ENCODE measurements around the gene CREBBP. TPM values are rescaled to one million over a fixed set of nuclear protein-coding genes. Genes with fewer than 3 reads are reported as not detected.

Gene CREBBP
- total RNA-seq, 1 donor from 2014 or later, result 53.0 TPM

DNA sequence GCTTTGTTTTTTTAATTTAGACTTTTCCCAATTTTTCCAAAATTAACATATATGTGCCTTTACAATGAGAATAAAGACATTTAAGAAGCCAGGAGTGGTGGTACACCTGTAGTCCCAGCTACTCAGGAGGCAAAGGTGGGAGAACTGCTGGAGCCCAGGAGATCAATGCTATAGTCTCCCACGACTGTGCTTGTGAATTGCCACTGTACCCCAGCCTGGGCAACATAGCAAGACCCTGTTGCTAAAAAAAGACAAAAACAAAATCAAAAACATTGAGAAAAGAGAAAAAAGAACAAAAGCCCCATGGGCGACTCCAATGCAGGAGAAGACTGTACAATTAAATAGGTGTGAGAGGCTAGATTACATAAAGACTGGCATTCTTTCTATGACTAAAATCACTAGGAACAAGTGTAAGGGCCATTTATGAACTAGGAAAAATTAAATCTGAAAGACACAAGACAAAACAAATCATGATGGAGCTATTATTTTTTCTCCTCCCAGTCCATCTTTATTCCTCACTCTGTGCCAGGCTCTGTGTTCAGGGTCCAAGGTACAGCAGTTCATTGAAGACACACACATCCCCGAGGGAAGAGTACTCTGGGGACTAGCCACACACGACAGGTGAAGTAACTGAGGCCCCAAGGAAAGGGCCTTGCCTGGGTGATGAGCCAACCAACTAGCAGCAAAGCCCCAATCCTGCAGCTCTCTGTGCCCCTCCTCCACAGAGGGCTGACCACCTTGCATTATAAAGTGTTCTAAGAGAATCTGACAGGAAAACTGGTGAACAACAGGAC, 79.8 kb downstream of the CREBBP start:
- FAIRE-seq (no peak), DNase-seq (ENCODE audit: low read depth) (no peak)
- Histone ChIP-seq H3K79me2 (ENCODE audit: insufficient read depth, low read length) (peaks cover 96% of the 10 kb centered on the region), H3K36me3 (ENCODE audit: insufficient read depth, low read length) (no peaks in the 10 kb centered on the region), H3K27ac (ENCODE audit: low read depth, low read length) (no peak overlapping the region), H3K4me2 (ENCODE audit: low read length) (no peak overlapping the region), H3K4me3 (ENCODE audit: insufficient read depth, low read depth, low read length) (no peak overlapping the region), H3K9ac (ENCODE audit: low read length) (no peak overlapping the region), H3K27me3 (ENCODE audit: insufficient read depth, low read length) (no peaks in the 10 kb centered on the region), H3K9me3 (ENCODE audit: insufficient read depth, low read depth, low read length) (no peaks in the 10 kb centered on the region), H3K4me1 (ENCODE audit: insufficient read depth, low read length) (peaks cover 3% of the 10 kb centered on the region), H4K20me1 (ENCODE audit: insufficient read depth, low read length) (peaks cover 96% of the 10 kb centered on the region), H2AFZ (ENCODE audit: low read depth, low read length) (no peak overlapping the region)
- Mint-ChIP-seq H3K27ac (ENCODE audit: unreplicated experiment) (no peak overlapping the region), H3K27me3 (ENCODE audit: low read depth, unreplicated experiment) (no peaks in the 10 kb centered on the region), H3K4me1 (ENCODE audit: low read depth, unreplicated experiment) (peaks cover 15% of the 10 kb centered on the region), H3K36me3 (ENCODE audit: low read depth, unreplicated experiment) (peaks cover 7% of the 10 kb centered on the region), H3K9me3 (ENCODE audit: unreplicated experiment) (no peaks in the 10 kb centered on the region), H3K4me3 (ENCODE audit: unreplicated experiment) (no peak overlapping the region)
- no peak for TF ChIP-seq EZH2 (IDR thresholded peaks at IDR 0.05; ENCODE audit: insufficient read depth, low read length)

DNA sequence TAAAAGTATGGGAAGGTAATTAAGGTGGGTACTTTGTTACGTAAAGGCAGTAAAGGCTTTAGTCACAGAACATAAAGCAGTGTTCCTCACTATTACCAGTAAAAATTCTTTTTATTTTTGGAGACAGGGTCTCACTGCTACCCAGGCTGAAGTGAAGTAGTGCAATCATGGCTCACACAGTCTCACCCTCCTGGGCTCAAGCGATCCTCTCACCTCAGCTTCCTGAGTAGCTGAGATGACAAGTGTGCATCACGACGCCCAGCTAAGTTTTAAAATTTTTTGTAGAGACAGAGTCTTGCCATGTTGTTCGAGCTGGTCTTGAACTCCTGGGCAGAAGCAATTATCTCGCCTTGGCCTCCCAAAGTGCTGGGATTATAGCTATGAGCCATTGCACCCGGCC, 80.5 kb downstream of the CREBBP start:
- no peaks in the 10 kb centered on the region for H3K36me3 ChIP-seq (ENCODE audit: insufficient read depth, low read length)
- TF ChIP-seq EZH2 (IDR thresholded peaks at IDR 0.05; ENCODE audit: insufficient read depth, low read length), result no peak
- TF ChIP-seq, protein P1, sequence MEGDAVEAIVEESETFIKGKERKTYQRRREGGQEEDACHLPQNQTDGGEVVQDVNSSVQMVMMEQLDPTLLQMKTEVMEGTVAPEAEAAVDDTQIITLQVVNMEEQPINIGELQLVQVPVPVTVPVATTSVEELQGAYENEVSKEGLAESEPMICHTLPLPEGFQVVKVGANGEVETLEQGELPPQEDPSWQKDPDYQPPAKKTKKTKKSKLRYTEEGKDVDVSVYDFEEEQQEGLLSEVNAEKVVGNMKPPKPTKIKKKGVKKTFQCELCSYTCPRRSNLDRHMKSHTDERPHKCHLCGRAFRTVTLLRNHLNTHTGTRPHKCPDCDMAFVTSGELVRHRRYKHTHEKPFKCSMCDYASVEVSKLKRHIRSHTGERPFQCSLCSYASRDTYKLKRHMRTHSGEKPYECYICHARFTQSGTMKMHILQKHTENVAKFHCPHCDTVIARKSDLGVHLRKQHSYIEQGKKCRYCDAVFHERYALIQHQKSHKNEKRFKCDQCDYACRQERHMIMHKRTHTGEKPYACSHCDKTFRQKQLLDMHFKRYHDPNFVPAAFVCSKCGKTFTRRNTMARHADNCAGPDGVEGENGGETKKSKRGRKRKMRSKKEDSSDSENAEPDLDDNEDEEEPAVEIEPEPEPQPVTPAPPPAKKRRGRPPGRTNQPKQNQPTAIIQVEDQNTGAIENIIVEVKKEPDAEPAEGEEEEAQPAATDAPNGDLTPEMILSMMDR (IDR thresholded peaks at IDR 0.05; ENCODE audit: insufficient read depth, low read depth, low read length), result no peak
- Mint-ChIP-seq H3K9me3 (ENCODE audit: unreplicated experiment) (no peaks in the 10 kb centered on the region), H3K4me3 (ENCODE audit: unreplicated experiment) (no peak overlapping the region), H3K4me1 (ENCODE audit: low read depth, unreplicated experiment) (peaks cover 15% of the 10 kb centered on the region), H3K27me3 (ENCODE audit: low read depth, unreplicated experiment) (no peaks in the 10 kb centered on the region), H3K27ac (ENCODE audit: unreplicated experiment) (no peak overlapping the region), H3K36me3 (ENCODE audit: low read depth, unreplicated experiment) (peaks cover 7% of the 10 kb centered on the region)
- H3K4me3 ChIP-seq (ENCODE audit: insufficient read depth, low read depth, low read length), result no peak overlapping the region
- no peaks in the 10 kb centered on the region for H3K9me3 ChIP-seq (ENCODE audit: insufficient read depth, low read depth, low read length)
- FAIRE-seq (no peak), DNase-seq (ENCODE audit: low read depth) (no peak)
- no peak overlapping the region for H3K27ac ChIP-seq (ENCODE audit: low read depth, low read length)
- peaks cover 96% of the 10 kb centered on the region for H4K20me1 ChIP-seq (ENCODE audit: insufficient read depth, low read length)
- H3K27me3 ChIP-seq (ENCODE audit: insufficient read depth, low read length), result no peaks in the 10 kb centered on the region
- no peak overlapping the region for H3K9ac ChIP-seq (ENCODE audit: low read length)
- no peak overlapping the region for H2AFZ ChIP-seq (ENCODE audit: low read depth, low read length)
- H3K4me1 ChIP-seq (ENCODE audit: insufficient read depth, low read length), result peaks cover 3% of the 10 kb centered on the region
- peaks cover 96% of the 10 kb centered on the region for H3K79me2 ChIP-seq (ENCODE audit: insufficient read depth, low read length)
- no peak overlapping the region for H3K4me2 ChIP-seq (ENCODE audit: low read length)

DNA sequence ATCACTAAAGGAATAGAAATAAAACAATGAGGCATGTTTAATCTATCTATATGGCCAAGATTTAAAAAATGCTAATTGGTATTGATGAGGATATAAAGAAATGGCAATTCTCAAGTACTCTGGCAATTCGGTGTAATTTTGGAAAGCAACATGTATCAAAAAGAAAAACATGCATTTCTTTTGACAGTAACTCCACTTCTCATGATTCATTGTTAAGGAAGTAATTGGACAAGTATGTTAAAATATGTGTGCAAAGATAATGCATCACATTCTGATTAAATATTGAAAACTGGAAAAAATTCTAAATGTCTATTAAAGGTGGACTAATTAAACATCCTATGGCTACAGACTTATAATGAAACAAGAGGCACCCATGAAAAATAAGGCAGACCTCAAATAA, 81.2 kb downstream of the CREBBP start:
- Histone ChIP-seq H3K4me2 (ENCODE audit: low read length) (no peak overlapping the region), H3K27me3 (ENCODE audit: insufficient read depth, low read length) (no peaks in the 10 kb centered on the region), H2AFZ (ENCODE audit: low read depth, low read length) (no peak overlapping the region), H3K4me1 (ENCODE audit: insufficient read depth, low read length) (peaks cover 3% of the 10 kb centered on the region), H4K20me1 (ENCODE audit: insufficient read depth, low read length) (peaks cover 96% of the 10 kb centered on the region), H3K36me3 (ENCODE audit: insufficient read depth, low read length) (no peaks in the 10 kb centered on the region), H3K9me3 (ENCODE audit: insufficient read depth, low read depth, low read length) (no peaks in the 10 kb centered on the region), H3K27ac (ENCODE audit: low read depth, low read length) (no peak overlapping the region), H3K79me2 (ENCODE audit: insufficient read depth, low read length) (peaks cover 95% of the 10 kb centered on the region), H3K9ac (ENCODE audit: low read length) (no peak overlapping the region), H3K4me3 (ENCODE audit: insufficient read depth, low read depth, low read length) (no peak overlapping the region)
- H3K4me3 Mint-ChIP-seq (ENCODE audit: unreplicated experiment), result no peak overlapping the region
- DNase-seq (ENCODE audit: low read depth) (no peak), FAIRE-seq (no peak)
- H3K27ac Mint-ChIP-seq (ENCODE audit: unreplicated experiment), result no peak overlapping the region
- H3K4me1 Mint-ChIP-seq (ENCODE audit: low read depth, unreplicated experiment), result peaks cover 15% of the 10 kb centered on the region
- TF ChIP-seq, protein P1 (IDR thresholded peaks at IDR 0.05; ENCODE audit: insufficient read depth, low read depth, low read length), result no peak
- TF ChIP-seq EZH2 (IDR thresholded peaks at IDR 0.05; ENCODE audit: insufficient read depth, low read length), result no peak
- H3K27me3 Mint-ChIP-seq (ENCODE audit: low read depth, unreplicated experiment), result no peaks in the 10 kb centered on the region
- no peaks in the 10 kb centered on the region for H3K9me3 Mint-ChIP-seq (ENCODE audit: unreplicated experiment)
- H3K36me3 Mint-ChIP-seq (ENCODE audit: low read depth, unreplicated experiment), result peaks cover 7% of the 10 kb centered on the region

Measured in astrocyte (in vitro differentiated cells and primary cell).